Omental fat pad (tissue), 4 donors: ENCODE measurements around the gene ZNF772. TPM values are rescaled to one million over a fixed set of nuclear protein-coding genes. Genes with fewer than 3 reads are reported as not detected.
"Not testable (repeated sequence)": the region's sequence is repeated elsewhere in the genome, so short reads cannot be mapped to it uniquely, and the experiment has no call there.

Source experiments
- ATAC-seq: fragments of 150-250 bp; one replicate; pipeline ENCODE4 v1.9.1; 2016; ENCODE audit warnings: mild to moderate bottlenecking, moderate library complexity; ENCODE audit not compliant: low FRiP score
- DNase-seq: peaks from one replicate; pipeline ENCODE4 v3.0.0-alpha.2; 2019; ENCODE audit warnings: low spot score
- CTCF ChIP-seq, 3 donors: fragments of 450-650 bp; IDR thresholded peaks; one replicate each; pipeline ENCODE4 v1.5.1; 2016 to 2017; ENCODE audit warnings: antibody characterized with exemption in 3 of 3, mild to moderate bottlenecking in 3 of 3, moderate library complexity in 2 of 3
- total RNA-seq, 4 donors: library from RNA; depleted of rRNA; stranded (reverse); fragments of >200 nt; gene quantifications; one replicate each; pipeline ENCODE4 v1.1.0, GENCODE V29; 2016

ZNF772 gene
- total RNA-seq = 10 to 100 TPM in 1 of 4 donors, 1 to 10 TPM in 3; 4.5 to 17.2 (median 8.6) TPM

GRCh38 chr19:57477191-57478008 is at the start of gene ZNF772:
Gene ZNF772, minus strand, starts transcription at chr19:57477566. Its CDS starts 257 bp downstream, at chr19:57477309.
- ATAC-seq = peak; percentile 95
- DNase-seq = peak; percentile 77

GRCh38 chr19:57518021-57518420 is 40.7 kb upstream of the ZNF772 start:
- DNase-seq, ATAC-seq: not testable (repeated sequence)

More at GRCh38 chr19:57477191-57478008, at the start of gene ZNF772:
- TF ChIP-seq CTCF (IDR thresholded peaks at IDR 0.05) = peak in 1 of 3 donors; percentile 12

GRCh38 chr19:57515255-57515654 is 37.9 kb upstream of the ZNF772 start:
- DNase-seq (no peak), ATAC-seq (no peak)
- no peak for TF ChIP-seq CTCF (IDR thresholded peaks at IDR 0.05)

DNA sequence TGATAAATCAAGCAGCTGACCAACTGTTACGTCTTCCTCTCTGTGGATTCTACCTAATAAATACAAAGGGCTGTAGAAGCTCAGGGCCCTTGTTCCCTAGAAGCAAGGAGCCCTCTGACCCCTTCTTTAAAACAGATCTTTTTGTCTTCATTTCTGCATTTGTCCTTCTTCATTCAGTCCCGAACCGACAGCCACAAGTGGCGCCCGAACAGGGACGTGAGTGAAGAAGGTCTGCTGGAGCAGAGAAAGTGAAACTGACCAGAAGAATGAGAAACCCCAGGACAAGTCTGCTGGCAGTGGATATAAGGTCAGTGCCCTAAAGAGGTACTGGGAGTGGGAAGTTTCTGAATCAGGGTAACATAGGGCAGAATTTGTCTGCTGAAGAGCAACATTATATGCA is 35.5 kb upstream of the ZNF772 start:
- no peak for TF ChIP-seq CTCF (IDR thresholded peaks at IDR 0.05)
- ATAC-seq (no peak), DNase-seq (no peak)

DNA sequence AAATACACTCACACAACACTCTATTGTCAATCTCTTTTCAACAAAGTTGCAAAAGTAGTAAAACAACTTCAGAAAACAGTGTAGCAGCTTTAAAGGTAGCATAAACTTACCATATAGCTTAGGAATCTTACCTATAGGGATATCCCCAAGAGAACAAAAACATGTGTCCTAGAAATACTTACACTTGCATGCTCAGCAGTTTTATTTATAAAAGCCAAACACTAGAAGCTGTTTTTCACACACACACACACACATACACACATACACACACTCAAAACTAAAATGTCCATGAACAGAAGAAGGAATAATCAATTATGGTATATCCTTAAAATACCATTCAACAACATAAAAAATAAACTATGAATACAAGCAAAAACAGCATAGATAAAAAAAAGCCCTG is 34.1 kb upstream of the ZNF772 start:
- DNase-seq (no peak), ATAC-seq (no peak)
- no peak for TF ChIP-seq CTCF (IDR thresholded peaks at IDR 0.05)

GRCh38 chr19:57506163-57506562 is 28.8 kb upstream of the ZNF772 start:
- no peak for ATAC-seq
- DNase-seq = no peak
- TF ChIP-seq CTCF (IDR thresholded peaks at IDR 0.05) = no peak

- ATAC-seq, DNase-seq: not testable (repeated sequence)
These were observed 23.0 kb upstream of the ZNF772 start for GRCh38 chr19:57500400-57500799.

DNA sequence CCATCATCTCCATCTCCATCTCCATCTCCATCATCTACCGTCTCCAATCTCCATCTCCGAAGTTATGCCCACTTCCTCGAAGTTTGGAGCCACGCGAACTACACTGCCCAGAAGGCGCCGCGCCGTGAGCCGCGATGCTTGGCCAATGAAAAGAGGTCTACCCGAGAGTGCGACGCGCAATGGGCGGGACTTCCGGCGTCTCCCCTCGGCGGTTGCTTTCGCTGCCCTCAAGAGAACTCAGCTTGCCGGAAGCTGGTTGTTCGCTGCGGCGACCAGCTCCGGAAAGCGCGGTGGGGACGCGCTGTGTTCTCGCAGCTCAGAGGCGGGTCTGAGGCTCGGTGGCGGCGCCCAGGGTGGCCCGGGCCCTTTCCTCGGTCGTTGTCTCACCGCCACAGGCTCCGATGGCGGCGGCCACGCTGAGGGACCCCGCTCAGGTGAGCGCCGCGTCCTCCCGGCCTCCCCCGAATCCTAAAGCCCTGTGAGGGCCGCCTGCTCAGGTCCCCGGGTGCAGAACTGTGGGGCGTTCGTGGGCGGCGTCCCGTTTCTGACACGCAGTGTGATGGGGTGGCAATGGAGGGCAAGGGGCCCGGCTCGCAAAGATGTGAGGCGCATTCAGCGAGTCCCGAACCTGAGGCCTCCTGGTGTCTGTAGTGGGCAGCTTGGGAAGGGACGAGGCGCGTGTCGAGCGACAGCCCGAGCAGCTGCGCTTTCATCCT is 22.5 kb upstream of the ZNF772 start, which contains the start of gene ZNF773:
ZNF773 (plus strand) TSS at position 259 of the 716 bp plus-strand sequence; CDS start at position 402, 143 bp downstream.
- ATAC-seq = peak; percentile 96

DNA sequence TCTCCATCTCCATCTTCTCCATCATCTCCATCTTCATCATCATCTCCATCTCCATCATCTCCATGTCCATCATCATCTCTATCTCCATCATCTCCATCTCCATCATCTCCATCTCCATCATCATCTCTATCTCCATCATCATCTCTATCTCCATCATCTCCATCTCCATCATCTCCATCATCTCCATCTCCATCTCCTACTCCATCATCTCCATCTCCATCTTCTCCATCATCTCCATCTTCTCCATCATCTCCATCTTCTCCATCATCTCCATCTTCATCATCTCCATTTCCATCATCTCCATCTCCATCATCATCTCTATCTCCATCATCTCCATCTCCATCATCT is 21.9 kb upstream of the ZNF772 start:
- not testable (repeated sequence) for ATAC-seq, DNase-seq

More for the DNA sequence above, 22.5 kb upstream of the ZNF772 start, which contains the start of gene ZNF773:
- DNase-seq = peak; percentile 81

DNA sequence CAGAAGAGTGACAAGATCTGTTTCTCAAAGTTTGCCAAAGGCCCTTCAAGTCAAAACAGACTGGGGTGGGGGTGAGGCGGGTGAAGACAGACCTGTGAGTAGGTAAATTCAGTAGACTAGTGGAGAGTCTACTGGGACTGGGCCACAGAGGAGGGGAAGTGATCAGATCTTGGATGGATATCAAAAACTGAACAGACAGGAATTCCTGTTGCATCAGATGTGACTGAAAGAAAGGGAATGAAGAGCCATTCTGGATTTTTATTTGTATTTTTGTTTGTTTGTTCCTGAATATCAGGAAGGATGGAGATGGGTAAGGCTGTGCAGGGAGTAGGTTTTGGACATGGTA is 10.9 kb upstream of the ZNF772 start:
- peak; percentile 27 for ATAC-seq
- not testable (repeated sequence) for DNase-seq

DNA sequence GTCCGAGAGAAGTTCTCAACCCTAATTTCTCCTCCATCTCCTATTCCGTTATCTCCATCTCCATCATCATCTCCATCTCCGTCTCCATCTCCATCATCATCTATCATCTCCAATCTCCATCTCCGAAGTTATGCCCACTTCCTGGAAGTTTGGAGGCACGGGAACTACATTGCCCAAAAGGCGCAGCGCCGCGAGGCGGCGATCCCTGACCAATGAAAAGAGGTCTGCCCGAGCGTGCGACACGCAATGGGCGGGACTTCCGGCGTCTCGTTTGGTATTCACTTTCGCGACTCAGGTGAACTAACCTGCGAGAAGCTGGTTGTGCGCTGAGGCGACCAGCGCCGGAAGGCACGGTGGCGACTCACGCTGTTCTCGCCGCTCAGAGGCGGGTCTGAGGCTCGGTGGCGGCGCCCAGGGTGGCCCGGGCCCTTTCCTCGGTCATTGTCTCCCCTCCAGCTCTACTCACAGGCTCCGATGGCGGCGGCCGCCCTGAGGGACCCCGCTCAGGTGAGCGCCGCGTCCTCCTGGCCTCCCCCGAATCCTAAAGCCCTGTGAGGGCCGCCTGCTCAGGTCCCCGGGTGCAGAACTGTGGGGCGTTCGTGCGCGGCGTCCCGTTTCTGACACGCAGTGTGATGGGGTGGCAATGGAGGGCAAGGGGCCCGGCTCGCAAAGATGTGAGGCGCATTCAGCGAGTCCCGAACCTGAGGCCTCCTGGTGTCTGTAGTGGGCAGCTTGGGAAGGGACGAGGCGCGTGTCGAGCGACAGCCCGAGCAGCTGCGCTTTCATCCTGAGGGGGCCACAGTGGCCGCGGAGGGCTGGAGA is 10.3 kb upstream of the ZNF772 start, which contains the start of gene ZNF419:
ZNF419 (plus strand) TSS at position 274 of the 822 bp plus-strand sequence; CDS start at position 475, 201 bp downstream.
- ATAC-seq (peak; percentile 89), DNase-seq (peak; percentile 79)
